Measurements from ENCODE around the gene ERN2.

- no peak for TF ChIP-seq GATA2 (IDR thresholded peaks at IDR 0.05; ENCODE audit: low read depth, low read length)
- no peak for TF ChIP-seq GATA3 (IDR thresholded peaks at IDR 0.05; ENCODE audit: low read depth, low read length)
Measured at GRCh38 chr16:23701045-23701444, 12.0 kb downstream of the ERN2 start.

Measured in SH-SY5Y (cell line).